Dermis blood vessel endothelial cell (primary cell): ENCODE data around the gene C10orf143. TPM values are rescaled to one million over a fixed set of nuclear protein-coding genes. Genes with fewer than 3 reads are reported as not detected.
"Not testable (repeated sequence)": the region's sequence is repeated elsewhere in the genome, so short reads cannot be mapped to it uniquely, and the experiment has no call there.

Experiments
- DNase-seq: peaks from one replicate; pipeline ENCODE4 v3.0.0; 2010
- total RNA-seq: library from RNA; depleted of rRNA; stranded (reverse); fragments of >200 nt; gene quantifications from 2 replicates; pipeline ENCODE4 v1.2.3, GENCODE V29; 2014

C10orf143 gene
- total RNA-seq = 0.14 and 1.0 TPM in 2 replicates

GRCh38 chr10:130110246-130111112 is at the start of gene C10orf143:
Gene C10orf143, minus strand, starts transcription at chr10:130110830. Its CDS starts 58 bp downstream, at chr10:130110772.
- DNase-seq = peak; percentile 99

- no peak for DNase-seq
These were observed 48.7 kb upstream of the C10orf143 start for GRCh38 chr10:130159192-130159794.

- no peak for DNase-seq
These were observed 35.4 kb upstream of the C10orf143 start for GRCh38 chr10:130146042-130146441.

- DNase-seq = no peak
These were observed 31.2 kb upstream of the C10orf143 start for GRCh38 chr10:130141878-130142277.

GRCh38 chr10:130141460-130141859 is 30.8 kb upstream of the C10orf143 start:
- peak; percentile 25 for DNase-seq

- DNase-seq = no peak
These were observed 30.4 kb upstream of the C10orf143 start for GRCh38 chr10:130141038-130141437.

- no peak for DNase-seq
These were observed 29.8 kb upstream of the C10orf143 start for GRCh38 chr10:130140425-130140824.

GRCh38 chr10:130138479-130138866 is 27.8 kb upstream of the C10orf143 start:
- DNase-seq = peak; percentile 80

GRCh38 chr10:130137659-130138478 is 27.2 kb upstream of the C10orf143 start:
- DNase-seq = no peak

- DNase-seq = peak; percentile 51
These were observed 26.4 kb upstream of the C10orf143 start for GRCh38 chr10:130137090-130137448.

- DNase-seq = peak; percentile 90
These were observed 25.8 kb upstream of the C10orf143 start, which contains the start of gene GLRX3 for GRCh38 chr10:130136226-130137089. Gene GLRX3, plus strand, starts transcription at chr10:130136391. Its CDS starts 30 bp downstream, at chr10:130136421.

GRCh38 chr10:130135676-130136225 is 25.1 kb upstream of the C10orf143 start:
- no peak for DNase-seq

- DNase-seq = no peak
These were observed 18.3 kb upstream of the C10orf143 start for GRCh38 chr10:130128922-130129321.

- DNase-seq = no peak
These were observed 17.6 kb upstream of the C10orf143 start for GRCh38 chr10:130128062-130128781.

- DNase-seq = peak; percentile 85
These were observed 16.9 kb upstream of the C10orf143 start for GRCh38 chr10:130127364-130128061.

GRCh38 chr10:130121486-130122079 is 11.0 kb upstream of the C10orf143 start:
- no peak for DNase-seq

- DNase-seq = not testable (repeated sequence)
These were observed 6.9 kb upstream of the C10orf143 start for GRCh38 chr10:130117535-130117934.

GRCh38 chr10:130116942-130117341 is 6.3 kb upstream of the C10orf143 start:
- DNase-seq = not testable (repeated sequence)

- DNase-seq = no peak
These were observed 2.2 kb upstream of the C10orf143 start for GRCh38 chr10:130112821-130113220.

GRCh38 chr10:130111852-130112180 is 1.2 kb upstream of the C10orf143 start:
- no peak for DNase-seq
